Measurements from ENCODE around the gene CLEC4G. TPM values are rescaled to one million over a fixed set of nuclear protein-coding genes. Genes with fewer than 3 reads are reported as not detected.
"Not testable (repeated sequence)": the region's sequence is repeated elsewhere in the genome, so short reads cannot be mapped to it uniquely, and the experiment has no call there.

Gene CLEC4G
- total and polyA plus RNA-seq, 2 experiments from 2014 or later = not detected

GRCh38 chr19:7771072-7771471, 39.2 kb upstream of the CLEC4G start:
- Histone ChIP-seq H3K4me3 (no peak overlapping the region), H4K20me1 (ENCODE audit: insufficient read depth, poor library complexity, severe bottlenecking) (no peaks in the 10 kb centered on the region), H3K4me2 (no peak overlapping the region), H3K79me2 (no peaks in the 10 kb centered on the region), H2AFZ (no peak overlapping the region), H3K9me2 (replicated peaks; ENCODE audit: insufficient read depth) (no peaks in the 10 kb centered on the region), H3K36me3 (replicated peaks; ENCODE audit: insufficient read depth, low read depth) (no peaks in the 10 kb centered on the region), H3K27ac (no peak overlapping the region), H3K9me3 (ENCODE audit: low read depth) (no peaks in the 10 kb centered on the region), H3K4me1 (ENCODE audit: insufficient read depth) (no peaks in the 10 kb centered on the region), H3K27me3 (no peaks in the 10 kb centered on the region)
- no peak for DNase-seq (ENCODE audit: low spot score)
- 75% methylated on average over 8 of the region's 8 CpGs for whole genome bisulfite sequencing (ENCODE audit: low lambda C conversion rate, missing lambda C conversion rate)
- TF ChIP-seq CTCF (IDR thresholded peaks at IDR 0.05; ENCODE audit: poor library complexity) (no peak), EZH2 (IDR thresholded peaks at IDR 0.05; ENCODE audit: borderline replicate concordance) (no peak), EZH2phosphoT487 (IDR thresholded peaks at IDR 0.05; ENCODE audit: low read depth, severe bottlenecking, unreplicated experiment) (no peak)

GRCh38 chr19:7769171-7769570, 37.3 kb upstream of the CLEC4G start:
- 72% methylated on average over 2 of the region's 2 CpGs for WGBS (ENCODE audit: low lambda C conversion rate, missing lambda C conversion rate)
- H3K9me2 ChIP-seq (replicated peaks; ENCODE audit: insufficient read depth) = no peaks in the 10 kb centered on the region
- H4K20me1 ChIP-seq (ENCODE audit: insufficient read depth, poor library complexity, severe bottlenecking) = no peaks in the 10 kb centered on the region
- no peaks in the 10 kb centered on the region for H3K4me1 ChIP-seq (ENCODE audit: insufficient read depth)
- H3K36me3 ChIP-seq (replicated peaks; ENCODE audit: insufficient read depth, low read depth) = no peaks in the 10 kb centered on the region
- no peak overlapping the region for H2AFZ ChIP-seq
- H3K4me2 ChIP-seq = no peak overlapping the region
- no peak overlapping the region for H3K4me3 ChIP-seq
- H3K27ac ChIP-seq = no peak overlapping the region
- DNase-seq (ENCODE audit: low spot score) = no peak
- no peaks in the 10 kb centered on the region for H3K27me3 ChIP-seq
- H3K79me2 ChIP-seq = no peaks in the 10 kb centered on the region
- H3K9me3 ChIP-seq (ENCODE audit: low read depth) = no peaks in the 10 kb centered on the region
- no peak for TF ChIP-seq EZH2 (IDR thresholded peaks at IDR 0.05; ENCODE audit: borderline replicate concordance)
- TF ChIP-seq EZH2phosphoT487 (IDR thresholded peaks at IDR 0.05; ENCODE audit: low read depth, severe bottlenecking, unreplicated experiment) = no peak
- TF ChIP-seq CTCF (IDR thresholded peaks at IDR 0.05; ENCODE audit: poor library complexity) = no peak

- H2AFZ ChIP-seq = no peak overlapping the region
- no peaks in the 10 kb centered on the region for H3K27me3 ChIP-seq
- no peaks in the 10 kb centered on the region for H3K36me3 ChIP-seq (replicated peaks; ENCODE audit: insufficient read depth, low read depth)
- H3K9me2 ChIP-seq (replicated peaks; ENCODE audit: insufficient read depth) = no peaks in the 10 kb centered on the region
- no peaks in the 10 kb centered on the region for H3K9me3 ChIP-seq (ENCODE audit: low read depth)
- H3K27ac ChIP-seq = no peak overlapping the region
- no peak overlapping the region for H3K4me2 ChIP-seq
- no peak overlapping the region for H3K4me3 ChIP-seq
- 88% methylated on average over 4 of the region's 4 CpGs for WGBS (ENCODE audit: low lambda C conversion rate, missing lambda C conversion rate)
- TF ChIP-seq EZH2phosphoT487 (IDR thresholded peaks at IDR 0.05; ENCODE audit: low read depth, severe bottlenecking, unreplicated experiment) (no peak), CTCF (IDR thresholded peaks at IDR 0.05; ENCODE audit: poor library complexity) (no peak)
- H3K79me2 ChIP-seq = no peaks in the 10 kb centered on the region
- no peak for DNase-seq (ENCODE audit: low spot score)
- no peaks in the 10 kb centered on the region for H4K20me1 ChIP-seq (ENCODE audit: insufficient read depth, poor library complexity, severe bottlenecking)
- no peaks in the 10 kb centered on the region for H3K4me1 ChIP-seq (ENCODE audit: insufficient read depth)
Measured at GRCh38 chr19:7767487-7767886, 35.6 kb upstream of the CLEC4G start.

GRCh38 chr19:7766535-7766934, 34.6 kb upstream of the CLEC4G start:
- Histone ChIP-seq H3K27me3 (no peaks in the 10 kb centered on the region), H3K4me1 (ENCODE audit: insufficient read depth) (no peaks in the 10 kb centered on the region), H3K79me2 (no peaks in the 10 kb centered on the region), H3K4me3 (no peak overlapping the region), H4K20me1 (ENCODE audit: insufficient read depth, poor library complexity, severe bottlenecking) (no peaks in the 10 kb centered on the region), H3K9me3 (ENCODE audit: low read depth) (no peaks in the 10 kb centered on the region), H3K4me2 (no peak overlapping the region), H3K36me3 (replicated peaks; ENCODE audit: insufficient read depth, low read depth) (no peaks in the 10 kb centered on the region), H3K9me2 (replicated peaks; ENCODE audit: insufficient read depth) (no peaks in the 10 kb centered on the region), H3K27ac (no peak overlapping the region), H2AFZ (no peak overlapping the region)
- WGBS (ENCODE audit: low lambda C conversion rate, missing lambda C conversion rate) = 84% methylated on average over 11 of the region's 11 CpGs
- TF ChIP-seq EZH2 (IDR thresholded peaks at IDR 0.05; ENCODE audit: borderline replicate concordance) (no peak), EZH2phosphoT487 (IDR thresholded peaks at IDR 0.05; ENCODE audit: low read depth, severe bottlenecking, unreplicated experiment) (no peak)
- DNase-seq (ENCODE audit: low spot score) = no peak

GRCh38 chr19:7765043-7765442, 33.1 kb upstream of the CLEC4G start:
- not testable (repeated sequence) for H3K4me1 ChIP-seq (ENCODE audit: insufficient read depth); H3K36me3 ChIP-seq (replicated peaks; ENCODE audit: insufficient read depth, low read depth); H3K27ac ChIP-seq; H4K20me1 ChIP-seq (ENCODE audit: insufficient read depth, poor library complexity, severe bottlenecking); DNase-seq (ENCODE audit: low spot score); H3K4me2 ChIP-seq; H3K79me2 ChIP-seq; H3K9me3 ChIP-seq (ENCODE audit: low read depth); H3K4me3 ChIP-seq; H3K9me2 ChIP-seq (replicated peaks; ENCODE audit: insufficient read depth); H2AFZ ChIP-seq; H3K27me3 ChIP-seq
- 94% methylated on average over 2 of the region's 2 CpGs for WGBS (ENCODE audit: low lambda C conversion rate, missing lambda C conversion rate)

- WGBS (ENCODE audit: low lambda C conversion rate, missing lambda C conversion rate) = 60% methylated on average over 3 of the region's 3 CpGs
- not testable (repeated sequence) for H3K4me2 ChIP-seq; H3K4me1 ChIP-seq (ENCODE audit: insufficient read depth); H4K20me1 ChIP-seq (ENCODE audit: insufficient read depth, poor library complexity, severe bottlenecking); H3K27ac ChIP-seq; H3K9me2 ChIP-seq (replicated peaks; ENCODE audit: insufficient read depth); H2AFZ ChIP-seq; H3K36me3 ChIP-seq (replicated peaks; ENCODE audit: insufficient read depth, low read depth); H3K4me3 ChIP-seq; H3K79me2 ChIP-seq; H3K9me3 ChIP-seq (ENCODE audit: low read depth); H3K27me3 ChIP-seq; DNase-seq (ENCODE audit: low spot score)
Measured at GRCh38 chr19:7764157-7764556, 32.2 kb upstream of the CLEC4G start.

Measured in hepatocyte (in vitro differentiated cells).